Fibroblast of skin of back (primary cell): ENCODE measurements around the gene TMCC1.
"Not testable (repeated sequence)": the region's sequence is repeated elsewhere in the genome, so short reads cannot be mapped to it uniquely, and the experiment has no call there.

Source experiments
- DNase-seq: peaks from one replicate; pipeline ENCODE4 v3.0.0-alpha.2; 2013

The TMCC1 gene

GRCh38 chr3:129769616-129770015 lies 123.9 kb downstream of the TMCC1 start:
- DNase-seq = no peak

- no peak for DNase-seq
Measured at GRCh38 chr3:129768728-129769127, 124.8 kb downstream of the TMCC1 start.

DNA sequence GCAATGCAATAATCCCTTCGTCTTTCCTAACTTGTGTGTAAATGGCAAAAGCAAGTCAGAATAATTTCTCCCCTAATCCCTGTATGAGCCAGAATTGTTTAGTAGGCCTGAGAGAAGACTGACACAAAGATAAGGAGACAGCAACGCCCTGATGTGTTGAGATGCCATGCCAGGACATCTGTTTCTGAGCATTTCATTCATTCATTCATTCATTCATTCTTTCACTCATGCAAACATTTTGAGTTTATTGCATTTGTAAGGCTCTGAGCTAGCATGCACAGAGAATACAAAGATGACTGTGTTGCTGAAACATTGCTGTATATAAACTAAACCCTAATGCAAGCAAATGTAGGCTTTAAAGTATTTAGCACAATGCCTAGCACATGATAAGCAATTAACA lies 127.4 kb downstream of the TMCC1 start:
- no peak for DNase-seq

- no peak for DNase-seq
Measured at GRCh38 chr3:129764090-129764489, 129.4 kb downstream of the TMCC1 start.

- DNase-seq = no peak
Measured at GRCh38 chr3:129758785-129759320, 134.7 kb downstream of the TMCC1 start.

- no peak for DNase-seq
Measured at GRCh38 chr3:129758306-129758705, 135.2 kb downstream of the TMCC1 start.

GRCh38 chr3:129756871-129757270 lies 136.6 kb downstream of the TMCC1 start:
- peak; percentile 46 for DNase-seq

DNA sequence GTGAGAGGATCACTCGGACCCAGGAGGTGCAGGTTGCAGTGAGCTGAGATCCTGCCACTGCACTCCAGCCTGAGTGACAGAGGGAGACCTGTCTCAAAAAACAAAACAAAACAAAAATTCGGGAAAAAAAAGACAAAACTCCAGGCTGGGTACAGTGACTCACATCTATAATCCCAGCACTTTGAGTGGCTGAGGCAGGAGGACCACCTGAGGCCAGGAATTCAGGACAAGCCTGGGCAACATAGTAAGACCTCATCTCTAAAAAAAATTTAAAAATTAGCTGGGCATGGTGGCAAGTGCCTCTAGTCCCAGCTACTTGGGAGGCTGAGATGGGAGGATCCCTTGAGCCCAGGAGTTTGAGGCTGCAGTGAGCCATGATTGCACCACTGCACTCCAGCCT lies 142.4 kb downstream of the TMCC1 start:
- not testable (repeated sequence) for DNase-seq

- DNase-seq = no peak
Measured at GRCh38 chr3:129749692-129750091, 143.8 kb downstream of the TMCC1 start.

DNA sequence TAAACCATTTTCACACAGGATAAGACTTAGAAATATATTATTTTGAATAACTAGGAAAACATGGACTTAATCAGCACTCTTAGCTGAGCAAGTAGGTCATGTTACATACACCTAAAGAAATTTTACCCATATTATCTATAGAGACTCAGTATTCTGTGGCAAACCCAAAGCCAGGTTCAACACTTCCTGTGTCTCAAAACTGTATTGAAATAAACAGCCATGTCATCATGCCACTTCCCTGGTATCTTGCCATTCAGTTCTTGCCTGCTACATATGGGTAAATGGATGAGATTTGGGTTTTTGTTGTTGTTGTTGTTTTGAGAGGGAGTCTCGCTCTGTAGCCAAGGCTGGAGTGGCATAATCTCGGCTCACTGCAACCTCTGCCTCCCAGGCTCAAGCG lies 145.5 kb downstream of the TMCC1 start:
- no peak for DNase-seq

DNA sequence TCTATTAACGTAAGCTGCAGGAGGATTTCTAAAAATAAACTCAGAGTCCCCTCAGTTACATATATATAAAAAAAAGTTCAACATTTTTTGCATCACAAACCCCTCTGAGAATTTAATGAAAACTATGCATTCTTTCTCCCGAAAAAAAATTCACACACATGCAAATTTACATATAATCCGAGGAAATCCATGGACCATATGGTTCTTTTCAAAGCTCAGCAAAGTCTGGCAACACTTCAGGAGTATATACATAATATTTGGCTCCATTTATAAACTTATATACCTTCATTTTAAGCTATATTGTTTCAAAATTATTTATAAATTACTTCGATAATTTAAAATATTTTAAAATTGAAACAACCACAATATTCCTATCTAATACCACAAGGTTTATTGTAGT lies 146.4 kb downstream of the TMCC1 start:
- DNase-seq = no peak

DNA sequence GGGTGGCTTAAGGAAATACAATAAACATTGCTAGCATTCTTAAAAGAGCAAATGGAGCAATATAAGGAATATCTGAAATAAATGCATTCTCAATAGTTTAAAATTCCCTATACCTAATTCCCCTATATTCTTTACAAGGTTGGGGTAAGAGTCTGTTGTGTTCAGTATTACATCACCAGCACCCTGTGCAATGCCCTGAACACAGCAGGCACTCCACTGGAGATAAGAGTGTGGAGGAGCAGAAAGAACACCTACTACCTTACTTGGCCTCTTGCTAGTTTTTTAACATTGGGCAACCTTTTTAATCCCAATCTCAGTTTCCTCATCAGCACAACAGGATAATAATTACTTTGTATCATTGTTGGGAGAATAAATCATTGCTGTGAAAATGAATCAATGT lies 146.9 kb downstream of the TMCC1 start:
- no peak for DNase-seq

- DNase-seq = peak; percentile 43
Measured at GRCh38 chr3:129745253-129745652, 148.3 kb downstream of the TMCC1 start.

GRCh38 chr3:129741794-129742193 lies 151.7 kb downstream of the TMCC1 start:
- DNase-seq = no peak

GRCh38 chr3:129740090-129740489 lies 153.4 kb downstream of the TMCC1 start:
- DNase-seq = no peak

DNA sequence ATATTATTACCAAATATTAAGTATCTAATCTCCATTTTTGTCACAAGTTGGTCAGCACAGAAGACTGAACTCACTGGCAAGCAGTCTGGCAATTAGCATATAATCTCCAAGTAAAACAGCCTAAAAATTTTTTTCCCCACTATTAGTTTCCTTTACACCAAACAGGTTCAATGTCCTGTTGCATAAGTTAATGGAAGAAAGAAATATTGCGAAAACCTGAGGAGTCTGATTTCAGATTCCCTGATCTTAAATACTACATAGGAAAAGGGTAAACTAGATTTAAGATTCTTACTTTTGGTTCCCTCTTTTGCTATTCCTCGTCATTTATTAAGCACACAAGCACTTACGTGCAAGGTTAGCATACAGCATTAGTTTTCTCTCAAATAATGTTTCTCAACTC lies 153.9 kb downstream of the TMCC1 start:
- DNase-seq = no peak

DNA sequence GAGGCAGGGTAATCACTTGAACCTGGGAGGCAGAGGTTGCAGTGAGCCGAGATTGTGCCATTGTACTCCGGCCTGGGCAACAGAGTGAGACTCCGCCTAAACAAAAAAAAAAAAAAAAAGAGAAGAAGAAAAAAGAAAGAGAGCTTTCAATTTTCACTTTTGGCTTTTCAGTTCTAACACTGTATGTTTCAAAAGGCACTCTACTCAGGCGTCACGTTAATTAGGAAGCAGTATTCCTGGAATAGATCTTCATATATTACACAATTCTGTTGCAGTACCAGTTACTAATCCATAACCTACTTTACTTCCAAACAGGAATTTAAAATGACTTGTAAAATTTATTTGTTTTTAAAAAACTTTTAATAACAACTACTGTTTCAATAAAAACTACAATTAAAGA lies 155.3 kb downstream of the TMCC1 start:
- no peak for DNase-seq

GRCh38 chr3:129736070-129736469 lies 157.4 kb downstream of the TMCC1 start:
- DNase-seq = no peak

DNA sequence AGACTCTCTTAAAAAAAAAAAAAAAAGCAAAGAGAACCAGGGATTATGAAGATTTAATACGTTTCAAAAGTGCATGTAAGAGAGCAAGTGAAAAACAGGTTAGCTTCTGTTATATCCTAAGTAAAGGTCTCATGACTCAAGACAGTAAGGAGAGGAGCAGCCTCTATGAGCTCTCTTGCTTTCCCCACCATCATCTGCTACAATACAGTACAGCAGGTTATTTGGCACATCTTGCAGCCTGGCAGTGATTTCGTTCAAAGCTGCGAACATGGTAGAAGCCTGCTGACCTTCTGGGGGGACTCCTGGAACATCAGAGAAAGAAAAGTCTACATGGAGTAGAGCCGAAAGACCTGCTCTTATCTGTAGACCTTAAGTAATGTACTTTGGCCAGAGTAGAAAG lies 157.9 kb downstream of the TMCC1 start:
- no peak for DNase-seq

DNA sequence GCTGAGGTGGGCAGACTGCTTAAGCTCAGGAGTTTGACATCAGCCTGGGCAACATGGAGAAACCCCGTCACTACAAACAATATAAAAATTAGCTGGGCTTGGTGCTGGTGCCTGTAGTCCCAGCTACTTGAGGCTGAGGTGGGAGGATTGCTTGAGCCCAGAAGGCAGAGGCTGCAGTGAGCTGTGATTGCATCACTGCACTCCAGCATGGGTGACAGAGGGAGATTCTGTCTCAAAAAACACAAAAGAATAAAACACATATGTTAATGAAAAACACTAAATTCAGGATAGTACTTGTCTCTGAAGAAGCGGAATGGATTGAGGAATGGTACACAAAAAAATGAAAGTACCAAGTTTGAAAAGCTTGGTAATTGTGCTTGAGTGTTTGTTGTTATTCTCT lies 159.1 kb downstream of the TMCC1 start:
- DNase-seq = no peak

DNA sequence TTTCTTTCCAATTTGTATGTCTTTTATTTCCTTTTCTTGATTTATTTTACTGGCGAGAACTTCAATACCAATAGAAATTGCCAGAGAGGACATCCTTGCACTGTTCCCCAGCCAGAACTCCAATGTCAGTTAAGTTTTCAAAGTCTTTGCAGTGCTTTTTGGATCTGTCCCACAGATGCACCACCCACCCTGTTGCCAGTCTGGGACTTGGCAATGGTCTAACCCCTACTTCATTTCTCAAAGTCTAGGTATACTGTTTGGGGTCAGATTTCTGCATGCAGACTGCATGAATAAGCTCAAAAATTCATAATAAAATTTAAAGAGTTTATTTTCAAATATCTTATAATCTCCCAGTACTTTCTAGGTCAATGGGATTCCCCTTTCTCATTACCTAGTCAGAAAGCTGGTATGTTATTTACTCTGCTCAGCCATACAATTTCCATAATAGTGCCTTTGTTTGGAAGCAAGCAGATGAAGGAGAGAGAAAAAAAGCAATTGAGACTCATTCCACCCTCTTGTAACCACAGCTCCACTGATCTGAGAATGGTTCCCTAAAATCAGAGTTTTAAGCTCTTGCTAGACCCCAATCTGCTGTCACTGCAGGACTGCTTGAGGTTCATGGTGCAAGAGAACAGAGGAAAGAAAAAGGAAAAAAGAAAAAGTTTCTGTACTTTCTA lies 161.2 kb downstream of the TMCC1 start:
- no peak for DNase-seq

DNA sequence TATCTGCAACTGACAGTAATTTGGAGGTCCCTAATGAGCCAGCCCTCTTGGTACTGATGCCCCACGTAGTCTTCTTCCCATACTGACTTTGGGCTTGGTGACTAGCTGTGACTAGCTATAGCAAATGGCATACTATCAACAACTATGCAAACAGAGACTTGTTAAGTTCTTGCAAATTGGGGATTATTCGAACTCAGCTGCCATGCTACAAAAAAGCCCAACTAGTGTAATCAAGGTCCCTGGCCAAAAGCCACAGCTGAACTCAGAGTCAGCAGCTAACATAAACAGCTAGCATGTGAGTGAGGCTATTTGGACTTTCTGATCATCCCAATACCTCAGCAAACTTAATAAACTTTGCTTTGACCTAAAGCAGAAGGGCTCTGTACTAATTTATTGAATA lies 165.8 kb downstream of the TMCC1 start:
- no peak for DNase-seq

DNA sequence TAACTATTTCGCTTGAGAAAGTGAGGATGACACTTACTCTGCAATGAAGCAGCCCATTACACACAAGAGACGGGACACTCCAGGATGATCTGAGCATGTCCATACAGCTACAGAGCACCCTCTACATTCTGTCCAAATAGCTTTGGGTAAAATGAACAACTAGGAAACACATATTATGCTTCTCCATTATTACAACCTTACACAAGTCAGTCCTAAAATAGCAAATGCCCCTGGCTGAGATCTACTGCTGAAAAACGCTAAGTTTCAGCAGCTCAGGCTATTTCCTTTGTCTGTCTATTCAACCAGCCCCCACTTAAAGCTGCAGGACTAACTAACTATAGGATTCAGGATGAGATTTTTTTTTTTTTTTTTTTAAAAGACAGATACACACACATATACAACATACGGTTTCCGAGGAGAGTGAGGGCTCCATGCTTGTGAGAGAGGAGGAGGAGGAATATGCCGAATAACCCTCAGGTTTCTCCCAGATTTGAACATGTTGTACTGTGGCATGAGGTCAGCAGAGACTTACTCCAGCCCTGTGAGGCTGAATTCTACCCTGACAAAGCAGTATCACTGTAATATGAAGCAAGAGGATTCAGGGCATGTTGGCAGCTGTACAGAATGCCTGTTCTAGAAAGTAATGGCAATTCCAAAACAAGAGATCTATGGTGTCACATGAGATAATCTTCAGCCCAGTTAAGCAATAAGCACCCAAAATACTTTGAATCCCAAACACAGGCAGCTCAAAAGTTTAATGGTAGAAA lies 169.8 kb downstream of the TMCC1 start:
- DNase-seq = peak; percentile 52

- no peak for DNase-seq
Measured at GRCh38 chr3:129722527-129722926, 171.0 kb downstream of the TMCC1 start.
